Mesendoderm (in vitro differentiated cells): ENCODE measurements around the gene KDM4B.

Experiments used
- DNase-seq: peaks from one replicate; pipeline ENCODE4 v3.0.0; 2013
- H2AK5ac ChIP-seq: 2 replicates; pipeline ENCODE4 v1.6.1; 2013; ENCODE audit warnings: low read length, inconsistent platforms
- H2BK120ac ChIP-seq: 2 replicates; pipeline ENCODE4 v1.6.1; 2013; ENCODE audit warnings: low read depth, mild to moderate bottlenecking, low read length, moderate library complexity, mixed read lengths
- H2BK15ac ChIP-seq: replicated peaks from 2 replicates; pipeline ENCODE4 v1.6.1; 2013; ENCODE audit warnings: low read depth, mild to moderate bottlenecking, moderate library complexity
- H2BK5ac ChIP-seq: 2 replicates; pipeline ENCODE4 v1.6.1; 2013; ENCODE audit warnings: low read length, inconsistent platforms
- H3K18ac ChIP-seq: 2 replicates; pipeline ENCODE4 v1.6.1; 2013; ENCODE audit warnings: mild to moderate bottlenecking, low read length, mixed read lengths
- H3K23ac ChIP-seq: one replicate; pipeline ENCODE4 v1.6.1; 2013; ENCODE audit warnings: low read length
- H3K27ac ChIP-seq: 2 replicates; pipeline ENCODE4 v1.5.1; 2013; ENCODE audit warnings: low read depth, mild to moderate bottlenecking, inconsistent platforms, low read length, moderate library complexity
- H3K27me3 ChIP-seq: 2 replicates; pipeline ENCODE4 v1.6.1; 2013; ENCODE audit warnings: low read length, control low read depth, mild to moderate bottlenecking, inconsistent platforms; ENCODE audit not compliant: insufficient read depth, poor library complexity
- H3K36me3 ChIP-seq: 2 replicates; pipeline ENCODE4 v1.6.1; 2013; ENCODE audit warnings: low read length, inconsistent platforms; ENCODE audit not compliant: control insufficient read depth, insufficient read depth
- H3K4ac ChIP-seq: one replicate; pipeline ENCODE4 v1.6.1; 2013; ENCODE audit warnings: low read depth, mild to moderate bottlenecking, low read length, moderate library complexity
- H3K4me1 ChIP-seq: 2 replicates; pipeline ENCODE4 v1.6.1; 2013; ENCODE audit warnings: low read depth, low read length, inconsistent platforms; ENCODE audit not compliant: control insufficient read depth
- H3K4me2 ChIP-seq: 2 replicates; pipeline ENCODE4 v1.6.1; 2013; ENCODE audit warnings: low read length
- H3K4me3 ChIP-seq: 2 replicates; pipeline ENCODE4 v1.5.1; 2013; ENCODE audit warnings: mild to moderate bottlenecking, low read length
- H3K56ac ChIP-seq: one replicate; pipeline ENCODE4 v1.6.1; 2013; ENCODE audit warnings: low read length
- H3K79me1 ChIP-seq: 2 replicates; pipeline ENCODE4 v1.6.1; 2013; ENCODE audit warnings: low read length, inconsistent platforms
- H3K79me2 ChIP-seq: 2 replicates; pipeline ENCODE4 v1.6.1; 2013; ENCODE audit warnings: mild to moderate bottlenecking, low read length; ENCODE audit not compliant: control insufficient read depth, insufficient read depth
- H3K9ac ChIP-seq: 2 replicates; pipeline ENCODE4 v1.6.1; 2013; ENCODE audit warnings: low read length, inconsistent platforms
- H4K5ac ChIP-seq: one replicate; pipeline ENCODE4 v1.6.1; 2013; ENCODE audit warnings: low read length
- H4K8ac ChIP-seq: one replicate; pipeline ENCODE4 v1.6.1; 2013; ENCODE audit warnings: low read depth, mild to moderate bottlenecking, control low read depth, low read length, moderate library complexity
- WGBS: extraction: QIAGEN DNeasy Blood & Tissue Kit; methylation state at CpG from one replicate; pipeline ENCODE4 v1.1.7; 2013; ENCODE audit warnings: low lambda C conversion rate, missing lambda C conversion rate; ENCODE audit not compliant: insufficient coverage; ENCODE audit errors: extremely low coverage; 5-methylcytosine and 5-hydroxymethylcytosine counted together

Gene KDM4B

GRCh38 chr19:5086230-5086629 lies 117.3 kb downstream of the KDM4B start:
- H2AK5ac ChIP-seq, result no peak overlapping the region
- H3K79me1 ChIP-seq, result no peaks in the 10 kb centered on the region
- H3K4me2 ChIP-seq, result no peak overlapping the region
- no peak overlapping the region for H4K8ac ChIP-seq
- no peak overlapping the region for H2BK5ac ChIP-seq
- no peak overlapping the region for H2BK120ac ChIP-seq
- no peak overlapping the region for H3K56ac ChIP-seq
- H3K36me3 ChIP-seq, result no peaks in the 10 kb centered on the region
- no peaks in the 10 kb centered on the region for H3K79me2 ChIP-seq
- no peak overlapping the region for H3K18ac ChIP-seq
- no peak overlapping the region for H3K4ac ChIP-seq
- no peak overlapping the region for H3K27ac ChIP-seq
- no peak overlapping the region for H4K5ac ChIP-seq
- no peak overlapping the region for H3K9ac ChIP-seq
- H3K4me1 ChIP-seq, result no peaks in the 10 kb centered on the region
- H3K23ac ChIP-seq, result no peak overlapping the region
- H2BK15ac ChIP-seq, result no peak overlapping the region
- no CpG with 5 or more reads among the region's 19 CpGs for WGBS
- DNase-seq, result no peak
- H3K27me3 ChIP-seq, result no peaks in the 10 kb centered on the region
- H3K4me3 ChIP-seq, result no peak overlapping the region

DNA sequence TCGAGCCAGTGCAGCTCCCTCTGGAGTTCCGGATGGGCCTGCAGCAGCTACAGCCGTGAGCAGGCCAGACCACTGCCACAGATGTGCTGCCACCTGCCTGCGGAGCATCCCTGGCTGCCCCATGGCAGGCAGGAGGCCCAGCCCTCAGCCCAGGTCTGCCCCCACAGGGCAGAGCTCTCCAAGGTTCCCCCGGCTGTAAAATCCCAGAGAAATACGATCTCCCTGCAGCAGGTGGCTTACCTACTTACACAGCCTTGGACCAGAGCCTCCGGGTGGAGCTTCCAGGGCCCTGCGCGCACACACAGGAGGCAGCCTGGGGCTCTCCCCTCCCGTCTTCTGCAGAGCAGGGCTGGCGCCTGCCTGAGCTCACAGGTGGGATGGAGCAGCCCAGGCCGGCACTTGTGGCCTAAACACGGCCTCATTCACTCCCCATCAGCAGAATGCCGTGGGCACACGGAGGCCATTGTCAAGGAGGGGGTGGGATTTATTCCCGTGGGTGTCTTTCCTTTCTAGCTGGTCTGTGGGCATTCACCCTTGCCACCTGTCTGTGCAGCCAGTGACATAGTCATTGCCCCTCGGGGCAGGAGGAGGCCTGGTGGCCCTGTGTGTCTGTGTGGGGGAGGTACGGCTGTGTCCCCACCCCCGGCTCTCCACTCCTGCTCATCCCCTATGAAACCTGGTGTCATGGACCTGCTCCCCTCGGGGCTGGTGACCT lies 118.0 kb downstream of the KDM4B start:
- WGBS, result no CpG with 5 or more reads among the region's 20 CpGs
- no peaks in the 10 kb centered on the region for H3K4me1 ChIP-seq

GRCh38 chr19:5089283-5089682 lies 120.4 kb downstream of the KDM4B start:
- no peak for DNase-seq
- Histone ChIP-seq H2BK5ac (no peak overlapping the region), H3K56ac (no peak overlapping the region), H3K4ac (no peak overlapping the region), H3K36me3 (no peaks in the 10 kb centered on the region), H4K8ac (no peak overlapping the region), H3K27me3 (no peaks in the 10 kb centered on the region), H3K4me1 (no peaks in the 10 kb centered on the region), H3K18ac (no peak overlapping the region), H3K4me3 (no peak overlapping the region), H2BK120ac (no peak overlapping the region), H3K23ac (no peak overlapping the region), H3K4me2 (no peak overlapping the region), H3K9ac (no peak overlapping the region), H3K27ac (no peak overlapping the region), H3K79me1 (no peaks in the 10 kb centered on the region), H2AK5ac (no peak overlapping the region), H4K5ac (no peak overlapping the region), H2BK15ac (no peak overlapping the region), H3K79me2 (no peaks in the 10 kb centered on the region)
- WGBS, result no CpG with 5 or more reads among the region's 8 CpGs

More for the DNA sequence above, 118.0 kb downstream of the KDM4B start:
- H3K9ac ChIP-seq, result no peak overlapping the region
- H2BK5ac ChIP-seq, result no peak overlapping the region
- no peaks in the 10 kb centered on the region for H3K36me3 ChIP-seq
- H3K4ac ChIP-seq, result no peak overlapping the region
- no peak overlapping the region for H4K8ac ChIP-seq
- no peak overlapping the region for H2BK120ac ChIP-seq
- no peak overlapping the region for H3K4me3 ChIP-seq
- H4K5ac ChIP-seq, result no peak overlapping the region
- no peak overlapping the region for H2BK15ac ChIP-seq
- no peaks in the 10 kb centered on the region for H3K27me3 ChIP-seq
- H3K79me2 ChIP-seq, result no peaks in the 10 kb centered on the region
- H3K4me2 ChIP-seq, result no peak overlapping the region
- no peak overlapping the region for H3K27ac ChIP-seq
- no peak overlapping the region for H3K18ac ChIP-seq
- DNase-seq, result peak; percentile 86
- no peak overlapping the region for H3K23ac ChIP-seq
- no peak overlapping the region for H2AK5ac ChIP-seq
- no peaks in the 10 kb centered on the region for H3K79me1 ChIP-seq
- no peak overlapping the region for H3K56ac ChIP-seq

DNA sequence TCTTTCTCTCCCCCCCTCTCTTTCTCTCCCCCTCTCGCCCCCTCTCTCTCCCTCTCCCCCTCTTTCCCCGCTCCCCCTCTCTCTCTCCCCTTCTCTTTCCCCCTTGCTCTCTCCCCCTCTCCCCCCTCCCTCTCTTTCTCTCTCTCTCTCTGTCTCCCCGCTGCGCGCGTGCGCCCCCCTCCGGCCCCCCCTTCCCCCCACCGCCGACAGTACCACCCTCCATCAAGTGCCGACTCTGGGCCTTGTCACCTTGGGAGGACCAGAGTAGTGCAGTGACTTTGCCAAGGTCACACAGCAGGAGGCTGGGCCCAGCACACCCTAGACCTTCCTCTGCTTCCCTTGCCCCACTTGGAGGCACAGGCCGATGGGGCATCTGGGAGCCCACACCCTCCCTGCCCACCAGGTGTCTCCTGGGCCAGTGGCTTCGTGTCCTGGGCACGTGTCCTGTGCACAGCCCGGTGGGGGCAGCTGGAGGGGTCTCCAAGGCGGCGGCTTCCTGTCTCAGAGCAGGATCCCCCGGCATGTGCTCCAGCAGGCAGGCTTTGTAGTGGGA lies 121.6 kb downstream of the KDM4B start:
- no peak overlapping the region for H3K4ac ChIP-seq
- H2BK15ac ChIP-seq, result no peak overlapping the region
- no peaks in the 10 kb centered on the region for H3K79me1 ChIP-seq
- H3K56ac ChIP-seq, result peak overlapping the region; percentile 34
- no CpG with 5 or more reads among the region's 18 CpGs for WGBS
- no peak overlapping the region for H3K9ac ChIP-seq
- no peak overlapping the region for H3K23ac ChIP-seq
- no peaks in the 10 kb centered on the region for H3K79me2 ChIP-seq
- H4K5ac ChIP-seq, result no peak overlapping the region
- H2AK5ac ChIP-seq, result no peak overlapping the region
- H2BK5ac ChIP-seq, result no peak overlapping the region
- H3K4me1 ChIP-seq, result no peaks in the 10 kb centered on the region
- H3K36me3 ChIP-seq, result no peaks in the 10 kb centered on the region
- DNase-seq, result no peak
- no peak overlapping the region for H3K4me2 ChIP-seq
- no peaks in the 10 kb centered on the region for H3K27me3 ChIP-seq
- no peak overlapping the region for H3K4me3 ChIP-seq
- H2BK120ac ChIP-seq, result no peak overlapping the region
- no peak overlapping the region for H4K8ac ChIP-seq
- H3K27ac ChIP-seq, result no peak overlapping the region
- H3K18ac ChIP-seq, result no peak overlapping the region

DNA sequence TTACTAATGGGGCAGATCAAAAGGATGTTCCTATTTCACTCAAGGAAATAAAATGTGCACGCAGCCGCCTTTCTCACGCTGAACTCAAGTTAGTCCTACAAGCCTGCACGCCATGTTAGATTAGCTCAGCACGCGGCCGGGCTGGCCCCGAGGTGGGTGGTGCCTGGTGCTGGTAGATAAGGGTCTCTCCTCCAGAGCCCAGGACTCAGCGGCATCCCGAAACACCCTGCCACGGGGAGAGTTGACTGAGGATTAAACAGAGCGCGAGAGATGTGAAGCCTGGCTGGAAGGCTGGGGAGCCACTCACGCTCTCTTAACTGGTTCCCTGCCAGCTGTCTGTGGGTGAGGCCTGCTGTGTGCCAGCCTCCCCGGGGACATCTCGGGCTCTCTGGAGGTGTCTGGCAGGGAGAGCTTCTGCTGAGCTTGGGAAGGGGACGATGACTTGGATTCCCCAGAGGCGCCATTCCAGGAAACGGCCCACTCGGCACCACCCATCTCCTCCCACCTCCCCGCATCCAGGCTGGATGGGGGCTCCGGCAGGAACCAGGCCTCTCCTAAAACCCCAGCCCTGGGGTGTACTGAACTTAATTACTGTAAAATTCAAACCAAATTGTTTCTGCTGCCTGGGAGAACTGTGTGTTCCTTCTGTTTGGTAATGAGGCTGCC lies 122.2 kb downstream of the KDM4B start:
- H4K8ac ChIP-seq, result no peak overlapping the region
- H3K4me1 ChIP-seq, result no peaks in the 10 kb centered on the region
- no peak overlapping the region for H4K5ac ChIP-seq
- H2BK5ac ChIP-seq, result no peak overlapping the region
- peak; percentile 50 for DNase-seq
- H2BK120ac ChIP-seq, result no peak overlapping the region
- peak overlapping the region; percentile 19 for H3K23ac ChIP-seq
- H2AK5ac ChIP-seq, result no peak overlapping the region
- no peaks in the 10 kb centered on the region for H3K79me2 ChIP-seq
- H3K9ac ChIP-seq, result no peak overlapping the region
- no peak overlapping the region for H2BK15ac ChIP-seq
- H3K4me2 ChIP-seq, result no peak overlapping the region
- H3K27me3 ChIP-seq, result no peaks in the 10 kb centered on the region
- no peak overlapping the region for H3K56ac ChIP-seq
- no peak overlapping the region for H3K4ac ChIP-seq
- H3K79me1 ChIP-seq, result no peaks in the 10 kb centered on the region
- no peak overlapping the region for H3K18ac ChIP-seq
- H3K36me3 ChIP-seq, result no peaks in the 10 kb centered on the region
- WGBS, result no CpG with 5 or more reads among the region's 22 CpGs
- no peak overlapping the region for H3K4me3 ChIP-seq
- peak overlapping the region; percentile 19 for H3K27ac ChIP-seq
